ENCODE results near the gene TGFBR2. TPM values are rescaled to one million over a fixed set of nuclear protein-coding genes. Genes with fewer than 3 reads are reported as not detected.

TGFBR2 gene
- total RNA-seq, 1 experiment from 2014 or later, result 16.1 TPM

DNA sequence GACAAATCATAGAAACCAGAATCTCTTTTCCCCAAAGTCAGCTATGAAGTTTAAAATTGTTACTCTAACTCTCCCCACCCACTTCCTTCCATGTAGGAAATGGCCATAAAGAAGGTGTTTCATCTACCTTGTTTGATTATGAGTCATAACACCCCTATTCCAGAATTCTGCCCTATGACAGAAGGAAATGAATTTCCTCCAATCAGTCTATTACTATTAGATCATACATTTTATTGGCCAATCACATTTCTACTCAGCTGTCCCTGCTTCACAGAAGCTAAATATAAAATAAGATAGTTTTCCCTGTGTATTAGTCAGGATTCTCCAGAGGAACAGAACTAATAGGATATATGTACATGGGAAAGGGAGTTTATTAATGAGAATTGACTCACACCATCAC is 102.1 kb downstream of the TGFBR2 start:
- H3K4me1 ChIP-seq (ENCODE audit: insufficient read depth, low read length, poor library complexity, severe bottlenecking), result no peaks in the 10 kb centered on the region
- no peak overlapping the region for H3K4me3 ChIP-seq (ENCODE audit: low read depth, low read length, poor library complexity, severe bottlenecking)
- no peaks in the 10 kb centered on the region for H3K27me3 ChIP-seq (replicated peaks; ENCODE audit: insufficient read depth, low read depth, low read length, poor library complexity)
- no peak overlapping the region for H3K27ac ChIP-seq (ENCODE audit: low read depth, low read length, poor library complexity, severe bottlenecking)
- intact Hi-C loops (cut with micrococcal nuclease; ENCODE audit: unreplicated experiment), result no loop called here
- no peaks in the 10 kb centered on the region for H3K36me3 ChIP-seq (ENCODE audit: insufficient read depth, low read length, poor library complexity, severe bottlenecking)
- no peak for DNase-seq (ENCODE audit: low spot score)
- no TSS peak for BruUV-seq (replicated peaks)
- H3K9me3 ChIP-seq (ENCODE audit: low read depth, low read length, poor library complexity, severe bottlenecking), result peaks cover under 1% of the 10 kb centered on the region
- no peak for TF ChIP-seq EZH2 (IDR thresholded peaks at IDR 0.05; ENCODE audit: borderline replicate concordance, low read depth, low read length, poor library complexity, severe bottlenecking)
- TF ChIP-seq, protein P1, sequence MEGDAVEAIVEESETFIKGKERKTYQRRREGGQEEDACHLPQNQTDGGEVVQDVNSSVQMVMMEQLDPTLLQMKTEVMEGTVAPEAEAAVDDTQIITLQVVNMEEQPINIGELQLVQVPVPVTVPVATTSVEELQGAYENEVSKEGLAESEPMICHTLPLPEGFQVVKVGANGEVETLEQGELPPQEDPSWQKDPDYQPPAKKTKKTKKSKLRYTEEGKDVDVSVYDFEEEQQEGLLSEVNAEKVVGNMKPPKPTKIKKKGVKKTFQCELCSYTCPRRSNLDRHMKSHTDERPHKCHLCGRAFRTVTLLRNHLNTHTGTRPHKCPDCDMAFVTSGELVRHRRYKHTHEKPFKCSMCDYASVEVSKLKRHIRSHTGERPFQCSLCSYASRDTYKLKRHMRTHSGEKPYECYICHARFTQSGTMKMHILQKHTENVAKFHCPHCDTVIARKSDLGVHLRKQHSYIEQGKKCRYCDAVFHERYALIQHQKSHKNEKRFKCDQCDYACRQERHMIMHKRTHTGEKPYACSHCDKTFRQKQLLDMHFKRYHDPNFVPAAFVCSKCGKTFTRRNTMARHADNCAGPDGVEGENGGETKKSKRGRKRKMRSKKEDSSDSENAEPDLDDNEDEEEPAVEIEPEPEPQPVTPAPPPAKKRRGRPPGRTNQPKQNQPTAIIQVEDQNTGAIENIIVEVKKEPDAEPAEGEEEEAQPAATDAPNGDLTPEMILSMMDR (conservative IDR thresholded peaks at IDR 0.05; ENCODE audit: low read depth, low read length), result no peak
- ChIA-PET POLR2A (ENCODE audit: low non-redundant PET) (no interaction called here), CTCF (no interaction called here)

DNA sequence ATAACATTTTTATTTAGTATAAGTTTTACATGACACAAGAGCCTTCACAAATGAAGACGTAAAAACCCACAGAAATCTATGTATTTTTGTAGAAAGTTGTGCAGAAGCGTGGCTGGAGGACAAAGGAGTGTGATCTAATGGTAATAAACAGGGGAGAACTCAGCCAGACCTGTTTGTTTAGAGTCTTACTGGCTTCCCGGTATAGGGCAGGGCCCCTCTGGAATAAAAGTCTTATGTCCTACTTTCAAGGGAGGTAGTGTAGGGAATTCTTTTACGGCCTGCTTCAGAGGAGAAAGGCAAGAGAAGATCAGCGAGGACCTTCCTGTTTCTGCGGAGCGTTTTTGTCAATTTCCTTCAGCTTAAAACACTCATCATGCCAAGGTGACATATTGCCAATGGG is 103.6 kb downstream of the TGFBR2 start:
- POLR2A ChIA-PET (ENCODE audit: low non-redundant PET), result no interaction called here
- CTCF ChIA-PET, result no interaction called here
- TF ChIP-seq, protein P1 (conservative IDR thresholded peaks at IDR 0.05; ENCODE audit: low read depth, low read length), result no peak
- TF ChIP-seq EZH2 (IDR thresholded peaks at IDR 0.05; ENCODE audit: borderline replicate concordance, low read depth, low read length, poor library complexity, severe bottlenecking), result no peak
- DNase-seq (ENCODE audit: low spot score), result no peak
- no TSS peak for BruUV-seq (replicated peaks)
- Histone ChIP-seq H3K9me3 (ENCODE audit: low read depth, low read length, poor library complexity, severe bottlenecking) (no peaks in the 10 kb centered on the region), H3K27ac (ENCODE audit: low read depth, low read length, poor library complexity, severe bottlenecking) (no peak overlapping the region), H3K36me3 (ENCODE audit: insufficient read depth, low read length, poor library complexity, severe bottlenecking) (no peaks in the 10 kb centered on the region), H3K27me3 (replicated peaks; ENCODE audit: insufficient read depth, low read depth, low read length, poor library complexity) (no peaks in the 10 kb centered on the region), H3K4me3 (ENCODE audit: low read depth, low read length, poor library complexity, severe bottlenecking) (no peak overlapping the region), H3K4me1 (ENCODE audit: insufficient read depth, low read length, poor library complexity, severe bottlenecking) (no peaks in the 10 kb centered on the region)
- intact Hi-C loops (cut with micrococcal nuclease; ENCODE audit: unreplicated experiment), result no loop called here

DNA sequence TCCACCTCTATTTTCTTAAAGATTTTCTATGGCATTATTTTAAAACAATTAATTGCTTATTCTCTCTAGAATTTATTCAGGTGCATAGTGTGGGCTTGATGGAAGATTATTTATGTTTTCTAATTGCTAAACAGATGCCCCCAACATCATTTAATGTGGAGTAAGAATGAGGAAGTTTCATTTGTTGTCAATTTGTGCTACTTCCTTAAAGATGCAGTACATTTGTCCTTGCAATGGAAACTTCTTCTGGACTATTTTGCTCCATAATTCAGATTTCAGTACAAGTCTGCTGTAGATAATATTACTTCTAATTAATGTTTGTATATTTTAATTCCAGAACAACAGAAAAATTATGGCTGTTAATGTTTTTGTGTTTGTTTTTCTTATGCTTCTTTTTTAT is 104.8 kb downstream of the TGFBR2 start:
- ChIA-PET POLR2A (ENCODE audit: low non-redundant PET) (no interaction called here), CTCF (no interaction called here)
- H3K9me3 ChIP-seq (ENCODE audit: low read depth, low read length, poor library complexity, severe bottlenecking), result no peaks in the 10 kb centered on the region
- no peak for DNase-seq (ENCODE audit: low spot score)
- H3K4me3 ChIP-seq (ENCODE audit: low read depth, low read length, poor library complexity, severe bottlenecking), result no peak overlapping the region
- no peaks in the 10 kb centered on the region for H3K4me1 ChIP-seq (ENCODE audit: insufficient read depth, low read length, poor library complexity, severe bottlenecking)
- no peak overlapping the region for H3K27ac ChIP-seq (ENCODE audit: low read depth, low read length, poor library complexity, severe bottlenecking)
- no peak for TF ChIP-seq EZH2 (IDR thresholded peaks at IDR 0.05; ENCODE audit: borderline replicate concordance, low read depth, low read length, poor library complexity, severe bottlenecking)
- TF ChIP-seq, protein P1 (conservative IDR thresholded peaks at IDR 0.05; ENCODE audit: low read depth, low read length), result no peak
- intact Hi-C loops (cut with micrococcal nuclease; ENCODE audit: unreplicated experiment), result no loop called here
- no TSS peak for BruUV-seq (replicated peaks)
- H3K27me3 ChIP-seq (replicated peaks; ENCODE audit: insufficient read depth, low read depth, low read length, poor library complexity), result no peaks in the 10 kb centered on the region
- H3K36me3 ChIP-seq (ENCODE audit: insufficient read depth, low read length, poor library complexity, severe bottlenecking), result no peaks in the 10 kb centered on the region
